GM21367 (cell line): ENCODE data around the gene TRIM15.

Experiments used
- ATAC-seq: cut with Tn5 transposase; IDR thresholded peaks from one replicate; pipeline ENCODE4 v1.9.1; 2021; ENCODE audit not compliant: unreplicated experiment

The TRIM15 gene

GRCh38 chr6:30144811-30145210, 18.5 kb upstream of the TRIM15 start:
- ATAC-seq: no peak

- no peak for ATAC-seq
Observed at GRCh38 chr6:30145818-30146217, 17.5 kb upstream of the TRIM15 start.

DNA sequence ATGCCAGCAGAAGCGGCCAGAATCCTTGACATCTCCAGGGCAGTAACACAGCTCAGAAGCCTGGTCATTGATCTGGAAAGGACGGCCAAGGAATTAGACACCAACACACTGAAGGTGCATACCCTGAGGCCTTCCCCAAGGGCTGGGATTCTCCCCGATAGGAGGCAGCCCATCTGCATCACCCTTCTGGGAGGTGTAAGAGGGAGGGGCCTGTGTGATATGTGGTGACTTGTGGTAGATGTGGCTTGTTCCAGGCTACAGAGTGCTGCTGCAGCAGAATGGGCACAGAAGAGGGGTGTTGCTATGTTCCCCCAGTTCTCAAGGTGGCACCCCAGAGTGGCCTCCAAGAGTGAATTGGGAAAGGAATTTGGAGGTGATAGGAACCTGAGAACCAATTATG, 16.2 kb upstream of the TRIM15 start:
- ATAC-seq: no peak

DNA sequence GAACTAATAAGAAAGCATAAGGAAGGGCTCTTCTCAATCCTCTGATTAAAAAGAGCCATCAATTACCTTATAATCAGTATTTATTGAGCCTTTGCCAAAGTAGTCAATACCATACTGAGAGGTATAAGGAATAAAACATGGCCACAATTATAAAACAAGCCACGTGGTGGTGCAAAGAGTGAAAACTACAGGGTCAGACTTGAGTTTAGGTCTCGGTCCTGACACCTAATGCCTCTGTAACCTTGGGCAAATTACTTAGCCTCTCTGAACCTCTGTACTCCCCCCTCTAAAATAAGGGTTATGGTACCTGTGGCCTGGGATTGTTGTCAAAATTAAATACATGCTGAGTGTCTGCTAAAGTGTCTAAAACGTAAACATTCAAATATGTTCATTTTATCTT, 14.1 kb upstream of the TRIM15 start:
- ATAC-seq: no peak

DNA sequence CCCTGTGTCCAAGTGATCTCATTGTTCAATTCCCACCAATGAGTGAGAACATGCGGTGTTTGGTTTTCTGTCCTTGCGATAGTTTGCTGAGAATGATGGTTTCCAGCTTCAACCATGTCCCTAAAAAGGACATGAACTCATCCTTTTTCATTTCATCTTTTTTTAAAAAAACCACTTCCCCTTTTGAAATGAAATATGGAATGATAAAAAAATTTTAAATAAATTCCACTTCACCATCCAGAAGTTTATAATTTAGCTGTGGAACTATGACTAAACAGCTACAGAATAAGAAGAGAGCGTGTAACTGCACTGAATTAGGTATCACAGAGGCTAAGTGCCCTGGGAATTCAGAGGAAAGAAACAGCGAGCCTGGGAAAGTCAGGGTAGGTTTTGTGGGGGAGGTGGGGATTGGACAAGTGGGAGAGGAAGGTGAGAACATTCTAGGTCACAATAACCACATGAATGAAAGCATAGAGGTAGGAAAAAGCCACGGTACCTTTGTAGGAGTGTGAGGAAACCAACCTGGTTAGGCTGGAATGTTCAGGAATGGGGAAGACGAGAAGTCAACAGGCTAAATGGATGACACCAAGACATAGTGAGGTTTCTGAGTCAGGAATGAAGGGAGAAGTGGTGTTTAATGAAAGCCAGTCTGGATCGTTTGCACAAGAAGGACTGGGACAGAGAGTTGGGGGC, 13.3 kb upstream of the TRIM15 start:
- no peak for ATAC-seq

DNA sequence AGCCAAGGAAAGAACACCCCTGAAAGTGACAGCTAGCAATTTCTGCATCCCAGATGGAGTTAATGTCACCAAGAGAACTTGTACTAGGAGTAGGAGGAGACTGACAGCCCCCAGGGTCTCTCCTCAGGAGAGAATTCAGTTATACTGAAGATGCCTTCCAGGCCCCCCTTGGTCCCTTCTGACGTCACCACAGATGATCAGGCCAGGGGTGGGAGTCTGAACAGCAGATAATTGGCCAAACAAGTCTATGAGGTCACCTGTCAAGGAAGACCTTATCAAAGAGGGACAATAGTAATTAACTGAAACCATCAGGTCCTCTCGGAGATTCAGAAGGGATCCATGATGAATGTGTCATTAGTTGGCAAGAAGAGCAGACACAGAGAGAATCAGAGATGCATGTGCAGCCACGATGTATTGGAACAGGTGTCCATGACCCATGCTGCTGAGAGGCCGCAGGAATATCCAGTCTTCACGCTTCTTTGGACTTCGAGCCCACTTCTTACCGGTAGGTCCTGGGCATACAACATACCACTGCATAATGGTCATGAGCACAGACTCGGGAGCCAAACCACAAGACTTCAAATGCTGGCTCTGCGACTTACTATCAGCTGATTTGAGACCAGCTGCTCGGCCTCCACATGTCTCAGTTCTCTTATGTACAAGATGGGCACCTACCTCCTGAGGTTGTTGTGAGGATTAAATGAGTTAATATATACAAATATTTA, 12.5 kb upstream of the TRIM15 start:
- ATAC-seq: no peak

- no peak for ATAC-seq
Observed at GRCh38 chr6:30151580-30151979, 11.8 kb upstream of the TRIM15 start.

GRCh38 chr6:30152016-30152673, 11.2 kb upstream of the TRIM15 start:
- no peak for ATAC-seq

DNA sequence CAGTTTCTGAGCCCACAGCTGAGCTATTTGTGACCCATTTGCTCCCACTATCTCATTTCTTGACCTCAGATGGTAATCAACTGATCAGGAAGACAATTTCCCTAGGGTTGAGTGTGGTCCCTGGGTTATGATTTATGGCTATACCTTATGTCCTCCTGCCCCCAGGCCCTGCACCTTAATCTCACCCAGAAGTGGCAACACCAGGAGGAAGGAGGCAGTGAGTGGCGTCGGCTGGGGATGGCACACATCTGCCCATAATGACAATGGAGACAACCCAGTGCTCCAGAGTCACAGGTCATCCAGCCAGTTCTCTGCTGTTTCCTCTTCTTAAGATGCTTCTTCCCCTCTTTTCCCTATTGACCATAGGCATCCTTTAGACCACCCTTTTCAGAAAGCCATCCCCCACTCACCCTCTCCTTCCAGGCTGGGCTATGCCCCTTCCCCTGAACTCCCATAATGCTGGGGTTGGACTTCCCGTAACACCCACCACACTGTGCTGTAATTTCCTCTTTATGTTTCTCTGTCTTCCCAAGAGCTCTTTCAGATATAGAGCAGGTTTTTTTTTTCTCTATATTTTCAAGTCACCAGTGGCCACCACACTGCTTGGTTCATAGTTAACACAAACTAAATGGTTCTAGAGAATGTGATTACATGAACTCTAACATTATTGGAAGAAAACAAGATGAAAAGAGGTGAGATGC, 10.3 kb upstream of the TRIM15 start:
- ATAC-seq: no peak

- ATAC-seq: no peak
Observed at GRCh38 chr6:30154061-30154460, 9.3 kb upstream of the TRIM15 start.

- ATAC-seq: no peak
Observed at GRCh38 chr6:30154709-30155519, 8.4 kb upstream of the TRIM15 start.

DNA sequence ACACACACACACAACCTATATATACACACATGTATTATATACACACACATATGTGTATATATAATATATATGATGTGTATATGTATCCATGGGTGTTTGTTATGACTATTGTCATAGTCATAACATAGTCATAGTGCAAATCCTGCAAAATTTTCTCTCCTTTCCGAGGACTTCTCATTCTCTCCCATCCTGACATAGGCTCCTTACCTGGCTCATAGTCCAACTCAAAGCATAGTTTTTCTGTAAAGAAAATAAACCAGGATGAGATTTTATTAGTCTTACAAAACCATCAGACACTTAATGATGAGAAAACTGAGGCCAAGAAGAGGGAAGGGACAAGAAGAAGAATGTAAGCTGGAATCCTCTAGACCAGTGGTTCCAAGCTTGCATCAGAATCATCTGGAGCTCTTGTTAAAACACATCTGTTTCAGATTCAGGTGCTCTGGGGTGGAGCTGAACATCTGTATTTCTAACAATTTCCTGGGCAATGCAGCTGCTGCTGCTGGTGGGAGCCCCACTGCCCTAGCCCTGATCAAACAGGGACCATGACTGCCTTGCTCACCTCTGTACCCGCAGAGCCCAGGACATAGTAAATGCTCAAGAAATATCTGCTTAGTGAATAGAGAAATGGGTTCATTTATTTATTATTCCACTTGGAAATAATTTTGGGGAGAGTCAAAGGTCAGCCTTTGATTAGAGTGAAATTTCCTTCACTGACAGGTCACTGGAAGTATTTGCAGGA, 7.7 kb upstream of the TRIM15 start:
- ATAC-seq: no peak

- ATAC-seq: no peak
Observed at GRCh38 chr6:30156262-30156599, 7.1 kb upstream of the TRIM15 start.

DNA sequence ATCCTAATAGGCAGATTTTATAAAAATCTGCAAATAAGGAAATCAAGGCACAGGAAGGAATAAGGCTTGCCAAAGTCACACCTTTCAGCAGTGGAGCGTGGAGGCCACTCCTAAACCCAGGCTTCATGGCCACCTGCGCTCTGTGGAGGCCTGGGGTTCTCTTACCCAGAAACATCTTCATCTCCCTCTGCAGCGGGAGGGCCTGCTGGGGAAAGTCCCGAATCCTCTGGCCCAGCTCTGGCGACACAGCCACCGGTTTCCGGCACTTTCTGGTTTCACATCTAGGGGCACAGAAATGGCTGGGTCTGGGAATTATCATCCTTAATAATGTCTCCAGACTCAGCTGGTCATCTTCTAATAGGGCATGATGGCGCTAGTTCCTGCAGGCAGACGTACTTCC, 6.6 kb upstream of the TRIM15 start:
- ATAC-seq: no peak

DNA sequence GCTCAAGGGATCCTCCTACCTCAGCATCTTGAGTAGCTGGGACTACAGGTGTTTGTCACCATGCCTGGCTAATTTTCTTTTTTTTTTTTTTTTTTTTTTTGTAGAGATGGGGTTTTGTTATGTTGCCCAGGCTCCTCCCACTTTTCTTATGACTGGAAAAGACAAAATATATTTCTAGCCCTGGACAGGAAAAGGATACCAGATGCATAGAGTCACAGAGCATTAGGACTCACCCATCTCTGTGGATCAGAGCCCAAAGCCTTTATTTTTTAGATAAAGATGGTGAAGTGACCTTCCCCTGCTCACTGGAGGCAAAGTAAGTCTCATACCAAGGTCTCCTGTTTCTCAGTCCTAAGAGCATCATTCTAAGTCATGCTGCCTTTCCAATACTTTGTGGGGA, 5.8 kb upstream of the TRIM15 start:
- no peak for ATAC-seq

GRCh38 chr6:30157999-30158398, 5.3 kb upstream of the TRIM15 start:
- no peak for ATAC-seq

GRCh38 chr6:30158475-30159040, 4.8 kb upstream of the TRIM15 start:
- ATAC-seq: no peak

GRCh38 chr6:30160008-30160784, 3.1 kb upstream of the TRIM15 start:
- ATAC-seq: no peak
